Erythroblast (primary cell): ENCODE results near the gene SLC6A13.

Experiments used
- DNase-seq, 2 experiments: peaks; one replicate each; lab custom pipeline; 2025; lab: John Stamatoyannopoulos, UW
- GATA1 ChIP-seq: IDR thresholded peaks from 2 replicates; pipeline ENCODE4 v1.6.1; 2011; ENCODE audit warnings: low read depth, mild to moderate bottlenecking, control low read depth, low read length, moderate library complexity
- POLR2A ChIP-seq: IDR thresholded peaks from 2 replicates; pipeline ENCODE4 v1.6.1; 2011; ENCODE audit warnings: mild to moderate bottlenecking, low read length

The SLC6A13 gene

DNA sequence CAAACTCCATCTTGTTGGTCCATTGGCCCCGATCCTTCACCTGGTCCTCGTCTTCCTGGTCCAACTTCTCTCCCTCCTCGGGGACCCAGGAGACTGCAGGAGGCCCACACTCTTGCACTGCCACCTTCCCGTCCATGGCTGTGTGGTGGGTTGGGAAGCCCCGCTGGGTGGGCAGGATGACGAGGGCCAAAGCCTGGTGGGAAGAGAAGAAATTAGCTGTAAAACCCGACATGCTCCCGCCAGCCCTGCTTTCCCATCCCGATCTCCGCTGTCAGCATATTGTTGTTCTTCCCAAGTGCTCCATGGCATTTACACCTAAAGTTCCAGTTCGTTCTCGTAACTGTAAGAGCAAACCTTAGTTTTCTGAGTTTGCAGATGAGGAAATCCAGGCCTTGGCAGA is 52.8 kb downstream of the SLC6A13 start:
- TF ChIP-seq GATA1 (no peak), POLR2A (no peak)
- no peak for DNase-seq

GRCh38 chr12:209246-209645 is 53.4 kb downstream of the SLC6A13 start:
- no peak for DNase-seq
- TF ChIP-seq POLR2A (no peak), GATA1 (no peak)

GRCh38 chr12:208813-209212 is 53.8 kb downstream of the SLC6A13 start:
- TF ChIP-seq POLR2A, result no peak
- TF ChIP-seq GATA1, result no peak

GRCh38 chr12:207804-208203 is 54.8 kb downstream of the SLC6A13 start:
- TF ChIP-seq GATA1 (no peak), POLR2A (no peak)
- DNase-seq, result no peak

More at GRCh38 chr12:208813-209212, 53.8 kb downstream of the SLC6A13 start:
- DNase-seq, result no peak

DNA sequence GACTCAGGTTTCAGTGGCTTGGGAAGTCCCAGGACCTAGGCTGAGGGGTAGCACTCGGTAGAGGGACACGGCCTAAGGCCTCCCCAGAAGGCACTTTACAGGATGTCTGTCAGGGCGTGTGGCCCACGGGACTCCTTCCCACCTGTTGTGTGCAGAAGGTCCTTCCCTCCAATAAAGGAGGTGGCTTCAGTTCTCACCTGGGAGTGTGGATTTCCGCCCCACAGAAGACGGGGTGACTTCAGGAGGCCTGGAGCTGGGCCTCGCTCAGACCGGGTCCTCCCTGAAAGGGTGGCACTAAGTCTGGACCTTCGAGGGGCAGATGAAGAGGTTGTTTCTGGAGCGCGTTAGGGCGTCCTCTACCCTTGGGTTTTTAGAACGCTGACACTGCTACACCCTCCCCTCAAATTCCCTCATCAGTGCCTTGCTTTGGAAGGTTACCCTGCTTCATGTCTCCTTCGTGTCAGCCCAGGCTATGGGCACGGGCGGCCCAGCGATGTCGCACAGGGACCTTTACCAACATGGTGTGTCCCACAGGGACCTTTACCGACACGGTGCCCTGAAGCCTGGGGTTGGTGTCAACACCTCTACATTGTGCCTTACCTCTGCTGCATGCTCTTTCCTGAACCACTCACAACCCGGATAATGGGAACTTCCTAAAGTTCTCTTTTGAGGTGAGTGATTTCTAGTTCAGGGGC is 55.7 kb downstream of the SLC6A13 start:
- no peak for DNase-seq
- no peak for TF ChIP-seq GATA1
- no peak for TF ChIP-seq POLR2A

- DNase-seq, result no peak
- TF ChIP-seq POLR2A (no peak), GATA1 (no peak)
Observed at GRCh38 chr12:205026-205425, 57.6 kb downstream of the SLC6A13 start.

- DNase-seq, result no peak
- TF ChIP-seq GATA1, result no peak
- TF ChIP-seq POLR2A, result no peak
Observed at GRCh38 chr12:204261-204678, 58.4 kb downstream of the SLC6A13 start.

DNA sequence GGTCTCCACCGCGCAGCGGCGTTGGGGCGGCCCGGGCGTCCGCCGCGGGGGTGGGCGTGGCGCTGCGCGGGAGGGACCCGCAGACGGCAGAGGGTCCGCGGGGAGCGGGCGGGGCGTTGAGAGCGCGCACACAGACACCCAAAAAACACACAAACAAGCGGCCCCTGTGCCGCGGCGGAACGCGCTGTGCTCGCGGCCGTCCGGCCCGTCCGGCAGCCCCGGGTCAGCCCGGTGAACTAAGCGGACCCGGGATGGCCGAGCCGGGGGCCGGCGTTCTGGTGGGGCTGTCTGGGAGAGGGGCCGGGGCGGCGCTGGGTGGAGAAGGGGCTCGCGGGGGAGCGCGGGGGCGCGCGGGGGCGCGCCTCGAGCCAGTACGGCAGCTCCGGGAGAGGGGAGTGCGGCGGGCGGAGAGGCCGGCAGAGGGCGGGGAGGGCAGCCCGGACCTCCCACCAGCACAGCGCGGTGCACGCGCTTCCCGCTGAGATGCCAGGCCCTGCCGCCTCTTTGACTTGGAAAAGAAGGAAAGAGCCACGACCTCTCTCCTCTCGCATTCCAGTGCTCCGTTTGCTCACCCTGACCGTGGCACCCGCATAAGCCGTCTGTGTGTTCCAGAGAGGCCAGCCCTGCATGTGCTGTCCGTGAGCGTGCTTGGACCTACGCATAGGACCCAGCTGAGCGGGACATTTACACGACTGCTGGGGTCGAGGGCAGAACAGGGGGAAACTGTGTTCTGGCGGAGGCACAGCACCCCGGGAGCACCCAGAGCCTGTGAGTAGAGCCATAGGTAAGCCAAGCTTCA is 59.0 kb downstream of the SLC6A13 start:
- DNase-seq, result no peak
- TF ChIP-seq POLR2A (no peak), GATA1 (no peak)

DNA sequence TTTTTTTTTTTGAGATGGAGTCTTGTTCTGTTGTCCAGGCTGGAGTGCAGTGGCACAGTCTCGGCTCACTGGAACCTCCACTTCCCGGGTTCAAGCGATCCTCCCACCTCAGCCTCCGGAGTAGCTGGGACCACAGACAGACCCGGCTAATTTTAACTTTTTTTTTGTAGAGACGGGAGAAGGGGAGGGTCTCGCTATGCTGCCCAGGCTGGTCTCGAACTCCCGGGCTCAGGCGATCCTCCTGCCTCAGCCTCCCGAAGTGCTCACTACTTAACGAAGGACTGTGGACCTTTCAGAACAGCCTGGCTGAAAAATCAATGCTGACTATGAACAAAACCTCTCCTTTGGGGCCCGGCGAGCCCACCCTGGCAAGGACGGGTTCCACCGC is 59.6 kb downstream of the SLC6A13 start:
- no peak for TF ChIP-seq GATA1
- no peak for TF ChIP-seq POLR2A
- no peak for DNase-seq

DNA sequence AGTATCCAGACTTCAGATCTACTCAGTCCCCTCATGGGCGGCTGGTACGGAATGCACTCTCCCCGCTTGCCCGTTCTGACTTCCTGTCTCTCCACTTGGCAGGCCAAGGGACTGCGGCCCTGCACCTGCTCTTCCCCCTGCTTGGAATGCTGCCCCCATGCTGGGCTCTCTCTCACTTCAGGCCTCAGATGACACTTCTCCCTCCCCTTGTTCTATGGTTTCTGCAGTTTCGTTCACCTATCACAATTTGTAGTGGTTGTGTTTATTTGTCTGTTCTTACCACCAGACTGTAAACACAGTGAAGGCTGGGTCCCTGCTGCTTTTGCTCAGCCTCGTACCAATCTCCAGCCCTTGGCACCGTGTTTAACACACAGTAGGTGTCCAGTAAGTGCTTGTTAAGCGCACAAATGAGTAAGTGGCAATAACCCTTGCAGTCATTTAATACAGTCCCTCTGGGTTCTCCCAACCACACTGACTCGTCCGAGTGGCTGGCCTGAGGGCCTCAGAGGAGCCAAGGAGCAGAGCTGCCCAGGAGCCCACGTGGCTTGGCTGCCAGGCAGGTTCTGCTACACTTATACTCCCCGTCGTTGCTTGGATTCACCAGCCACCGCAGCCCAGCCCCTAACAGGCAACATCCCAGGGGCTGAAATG is 60.4 kb downstream of the SLC6A13 start:
- TF ChIP-seq POLR2A, result no peak
- TF ChIP-seq GATA1, result no peak

GRCh38 chr12:201361-201760 is 61.3 kb downstream of the SLC6A13 start:
- no peak for DNase-seq
- no peak for TF ChIP-seq GATA1
- TF ChIP-seq POLR2A, result no peak

More for the DNA sequence above, 60.4 kb downstream of the SLC6A13 start:
- no peak for DNase-seq

GRCh38 chr12:198705-199104 is 63.9 kb downstream of the SLC6A13 start:
- TF ChIP-seq POLR2A (no peak), GATA1 (no peak)

GRCh38 chr12:197911-198695 is 64.5 kb downstream of the SLC6A13 start:
- no peak for DNase-seq
- no peak for TF ChIP-seq GATA1
- no peak for TF ChIP-seq POLR2A

More at GRCh38 chr12:198705-199104, 63.9 kb downstream of the SLC6A13 start:
- no peak for DNase-seq

DNA sequence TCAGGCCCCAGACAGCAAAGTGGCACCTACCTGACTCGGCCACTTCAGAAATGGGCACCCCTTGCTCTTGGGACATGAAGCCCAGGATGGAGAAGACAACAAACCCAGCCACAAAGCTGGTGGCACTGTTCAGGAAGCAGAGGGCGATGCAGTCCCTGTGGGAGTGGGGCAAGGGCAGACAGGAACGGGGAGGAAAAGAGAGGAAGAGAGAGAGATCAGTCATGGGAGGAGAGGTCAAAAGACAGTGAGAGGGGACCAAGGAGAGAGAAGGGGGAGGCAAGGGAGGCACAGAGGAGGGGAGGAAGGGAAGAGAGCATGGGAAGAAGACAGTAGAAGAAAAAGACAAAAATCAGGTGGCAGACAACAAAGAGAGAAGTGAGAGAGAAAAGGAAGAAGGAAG is 65.3 kb downstream of the SLC6A13 start:
- no peak for DNase-seq
- no peak for TF ChIP-seq GATA1
- TF ChIP-seq POLR2A, result no peak
